Stomach (tissue), 4 donors: ENCODE data around the gene CFAP54.

Experiments used
- CTCF ChIP-seq, 7 experiments: fragments of 450-650 bp in 4 of 7; fragments of 200-600 bp in 3 of 7; sonication (generic) in 3 of 7; IDR thresholded peaks; one replicate each; pipeline ENCODE4 v1.5.1; 2016 to 2019; ENCODE audit warnings: antibody characterized with exemption in 7 of 7, control low read depth in 2 of 7, mild to moderate bottlenecking in 1 of 7
- EP300 ChIP-seq: sonication (generic); formaldehyde crosslinking; IDR thresholded peaks from one replicate; pipeline ENCODE4 v1.6.1; 2017; ENCODE audit warnings: antibody characterized with exemption
- POLR2A ChIP-seq, 4 donors: fragments of 450-650 bp; IDR thresholded peaks; one replicate each; pipeline ENCODE4 v1.6.1; 2016; ENCODE audit warnings: antibody characterized with exemption in 4 of 4, control low read depth in 2 of 4, mild to moderate bottlenecking in 1 of 4, moderate library complexity in 1 of 4
- POLR2AphosphoS5 ChIP-seq, 3 donors: sonication (generic); formaldehyde crosslinking; IDR thresholded peaks; one replicate each; pipeline ENCODE4 v1.6.1; 2016; ENCODE audit warnings: antibody characterized with exemption in 3 of 3

GRCh38 chr12:96442906-96443305 is 46.5 kb upstream of the CFAP54 start:
- TF ChIP-seq POLR2A (IDR thresholded peaks at IDR 0.05) (no peak), CTCF (IDR thresholded peaks at IDR 0.05) (no peak), POLR2AphosphoS5 (IDR thresholded peaks at IDR 0.05) (no peak), EP300 (no peak)
